Colon (tissue), 2 donors: ENCODE measurements around the gene ATF1.
A peak's percentile ranks its signal among the peaks of the same experiment; 100 is the strongest.
"Not testable (repeated sequence)": the region's sequence is repeated elsewhere in the genome, so short reads cannot be mapped to it uniquely, and the experiment has no call there.

Source experiments
- FAIRE-seq: peaks from 2 replicates; lab custom pipeline; 2012; peaks lifted over from hg19 to GRCh38; lab: Jason Lieb, UNC
- donor health status: control.
- donor health status: control.

The ATF1 gene

DNA sequence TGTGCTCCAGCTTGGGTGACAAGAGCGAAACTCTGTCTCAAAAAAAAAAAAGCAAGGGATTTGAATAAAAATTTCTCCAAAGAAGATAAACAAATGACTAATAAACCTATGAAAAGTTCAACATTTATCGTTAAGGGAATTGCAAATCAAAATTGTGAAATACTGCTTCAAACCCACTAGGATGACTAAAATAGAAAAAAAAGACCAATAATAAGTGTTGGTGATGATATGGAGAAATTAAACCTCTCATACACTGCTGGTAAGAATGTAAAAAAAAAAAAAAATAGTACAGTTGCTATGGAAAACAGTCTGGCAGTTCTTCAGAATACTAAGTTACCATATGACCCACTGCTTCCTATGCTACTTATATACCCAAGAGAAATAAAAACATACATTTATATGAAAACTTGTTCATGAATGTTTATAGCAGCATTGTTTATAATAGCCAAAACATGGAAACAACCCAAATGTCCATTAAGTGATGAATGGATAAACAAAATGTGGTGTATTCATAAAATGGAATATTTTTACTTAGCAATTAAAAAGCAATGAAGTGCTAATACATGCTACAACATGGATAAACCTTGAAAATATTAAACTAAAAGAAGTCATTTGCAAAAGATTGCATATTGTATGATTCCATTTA, 39.5 kb downstream of the ATF1 start:
- FAIRE-seq, result no peak

DNA sequence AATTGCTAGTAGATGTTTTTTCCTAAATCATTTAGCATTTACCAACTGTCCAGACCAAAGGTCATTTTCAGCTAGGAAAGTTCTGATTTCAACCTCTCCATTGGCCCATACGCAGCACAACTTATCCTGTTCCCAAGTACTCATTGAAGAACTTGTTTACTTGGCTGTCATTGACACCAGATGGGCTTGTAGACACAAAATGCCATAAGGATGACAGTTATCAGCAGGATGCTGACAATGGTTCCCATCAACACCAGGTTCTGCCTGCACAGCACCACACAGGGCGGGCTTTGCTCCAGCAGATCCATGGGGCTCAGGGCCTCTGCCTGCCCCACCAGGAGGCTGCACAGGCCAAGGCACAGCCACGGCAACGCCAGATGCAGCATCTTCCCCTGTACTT, 42.3 kb downstream of the ATF1 start:
- no peak for FAIRE-seq

DNA sequence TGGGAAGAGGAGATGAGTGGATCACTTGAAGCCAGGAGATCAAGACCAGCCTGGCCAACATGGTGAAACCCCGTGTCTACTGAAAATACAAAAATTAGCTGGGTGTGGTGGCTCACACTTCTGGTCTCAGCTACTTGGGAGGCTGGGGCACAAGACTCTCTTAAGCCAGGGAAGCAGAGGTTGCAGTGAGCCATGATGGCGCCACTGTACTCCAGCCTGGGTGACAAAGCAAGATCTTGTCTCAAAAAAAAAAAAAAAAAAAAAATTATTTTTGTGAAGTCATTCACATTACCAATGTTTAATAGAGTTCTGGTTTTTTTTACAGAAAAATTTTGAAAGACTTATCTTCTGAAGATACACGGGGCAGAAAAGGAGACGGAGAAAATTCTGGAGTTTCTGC, 45.2 kb downstream of the ATF1 start:
- not testable (repeated sequence) for FAIRE-seq

DNA sequence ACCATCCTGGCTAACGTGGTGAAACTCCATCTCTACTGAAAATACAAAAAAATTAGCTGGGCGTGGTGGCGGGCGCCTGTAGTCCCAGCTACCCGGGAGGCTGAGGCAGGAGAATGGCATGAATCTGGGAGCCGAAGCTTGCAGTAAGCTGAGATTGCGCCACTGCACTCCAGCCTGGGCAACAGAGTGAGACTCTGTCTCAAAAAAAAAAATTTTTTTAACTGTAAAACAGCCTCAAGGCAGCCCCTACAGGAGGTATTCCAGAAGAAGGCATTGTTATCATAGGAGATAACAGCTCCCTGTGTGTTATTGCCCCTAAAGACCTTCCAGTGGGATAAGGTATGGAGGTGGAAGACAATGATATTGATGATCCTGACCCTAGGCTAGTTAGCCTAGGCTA, 51.0 kb downstream of the ATF1 start:
- not testable (repeated sequence) for FAIRE-seq

- no peak for FAIRE-seq
These were observed 56.3 kb downstream of the ATF1 start for GRCh38 chr12:50820177-50820576.

GRCh38 chr12:50822082-50822481, 58.2 kb downstream of the ATF1 start:
- no peak for FAIRE-seq

GRCh38 chr12:50823724-50824123, 59.8 kb downstream of the ATF1 start:
- not testable (repeated sequence) for FAIRE-seq

DNA sequence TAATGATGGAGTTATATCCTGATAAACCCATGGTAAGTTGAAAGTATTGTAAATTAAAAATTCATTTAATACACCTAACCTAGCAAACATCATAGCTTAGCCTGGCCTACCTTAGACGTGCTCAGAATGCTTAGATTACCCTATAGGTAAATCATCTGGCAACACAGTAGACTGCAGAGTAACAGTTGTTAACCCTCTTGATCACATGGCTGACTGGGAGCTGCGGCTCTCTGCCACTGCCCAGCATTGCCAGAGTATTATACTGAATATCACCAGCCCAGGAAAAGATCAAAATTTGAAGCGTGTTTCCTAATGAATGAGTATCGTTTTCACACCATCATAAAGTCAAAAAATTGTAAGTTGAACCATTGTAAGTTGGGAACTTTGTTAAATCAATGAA, 61.0 kb downstream of the ATF1 start:
- no peak for FAIRE-seq

GRCh38 chr12:50825372-50825838, 61.5 kb downstream of the ATF1 start:
- FAIRE-seq, result peak; percentile 86

GRCh38 chr12:50828121-50828520, 64.2 kb downstream of the ATF1 start:
- FAIRE-seq, result no peak

- FAIRE-seq, result no peak
These were observed 65.0 kb downstream of the ATF1 start for GRCh38 chr12:50828886-50829285.

GRCh38 chr12:50833801-50834200, 69.9 kb downstream of the ATF1 start:
- FAIRE-seq, result not testable (repeated sequence)

DNA sequence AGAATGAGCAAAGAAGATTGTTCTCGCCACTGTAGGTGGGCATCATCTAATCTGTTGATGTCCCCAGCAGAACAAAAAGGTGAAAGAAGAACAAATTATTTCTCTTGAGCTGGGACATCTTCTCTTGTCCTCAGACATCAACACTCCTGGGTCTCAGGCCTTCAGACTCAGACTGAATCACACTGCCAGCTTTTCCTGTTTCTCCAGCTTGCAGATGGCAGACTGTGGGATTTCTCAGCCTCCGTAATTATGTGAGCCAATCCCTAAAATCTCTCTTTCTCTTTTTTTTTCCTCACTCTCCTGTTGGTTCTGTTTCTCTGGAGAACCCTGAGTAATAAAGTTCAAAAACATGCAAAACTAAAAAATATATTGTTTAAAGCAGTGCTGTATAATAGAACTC, 75.1 kb downstream of the ATF1 start:
- FAIRE-seq, result no peak

DNA sequence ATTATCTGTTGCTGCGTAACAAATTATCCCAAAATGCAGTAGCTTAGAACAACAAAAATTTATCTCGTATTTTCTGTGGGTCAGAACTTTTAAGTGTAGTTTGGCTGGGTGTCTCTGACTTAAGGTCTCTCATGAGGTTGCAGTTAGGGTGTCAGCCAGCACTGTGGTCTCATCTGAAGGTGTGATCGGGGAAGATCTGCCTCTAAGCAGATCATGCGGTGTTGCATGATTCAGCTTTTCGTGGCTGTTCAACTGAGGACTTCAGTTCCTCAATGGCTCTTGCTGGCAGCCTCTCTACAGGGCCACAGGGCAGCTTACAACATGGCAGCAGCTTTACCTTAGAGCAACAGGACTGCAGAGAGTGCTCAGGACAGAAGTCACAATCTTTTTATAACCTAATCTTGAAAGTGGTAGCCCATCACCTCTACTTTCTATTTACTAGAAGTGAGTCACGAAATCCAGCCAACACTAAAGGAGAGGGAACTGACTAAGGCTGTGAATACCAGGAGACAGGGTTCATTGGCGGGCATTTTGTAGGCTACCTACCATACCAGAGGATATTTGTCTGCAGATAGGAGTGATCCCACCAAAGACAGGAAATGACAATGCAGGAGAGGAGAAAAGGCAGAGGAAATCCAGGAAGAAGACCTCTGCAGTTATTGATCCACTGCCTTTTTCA, 77.0 kb downstream of the ATF1 start:
- no peak for FAIRE-seq

DNA sequence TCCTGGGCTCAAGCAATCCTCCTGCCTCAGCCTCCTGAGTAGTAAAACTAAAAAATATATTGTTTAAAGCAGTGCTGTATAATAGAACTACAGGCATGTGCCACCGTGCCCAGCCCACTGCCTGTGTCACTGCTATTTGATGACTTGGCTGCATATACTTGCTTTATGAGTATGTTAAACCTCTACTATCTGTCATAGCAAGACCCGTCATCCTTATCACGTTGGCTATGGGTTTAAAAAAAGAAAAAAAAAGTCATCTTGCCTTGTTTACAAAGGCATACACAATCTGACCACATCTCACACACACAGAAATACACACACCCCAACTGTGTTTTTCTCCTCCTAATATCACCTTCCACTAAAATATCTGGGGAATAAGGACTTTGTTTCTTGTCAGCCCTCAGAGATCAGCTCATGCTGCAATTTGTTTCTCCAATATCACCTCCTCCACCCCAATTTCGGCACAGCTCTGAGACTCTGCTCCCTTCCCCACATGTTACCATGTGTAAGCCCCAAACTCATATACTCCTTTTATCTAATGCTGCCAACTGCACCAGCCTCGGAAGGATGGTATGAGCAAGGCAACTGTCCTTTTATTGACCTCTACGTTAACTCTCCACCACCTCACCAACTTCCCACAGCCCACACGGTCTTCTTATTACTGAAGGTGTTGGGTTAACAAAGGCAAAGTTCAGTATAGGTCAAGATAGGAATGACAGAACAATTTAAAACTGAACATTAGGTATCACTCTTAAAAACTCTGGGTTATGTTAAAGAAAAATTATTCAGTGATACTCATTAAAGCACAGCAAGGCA, 78.0 kb downstream of the ATF1 start:
- no peak for FAIRE-seq

DNA sequence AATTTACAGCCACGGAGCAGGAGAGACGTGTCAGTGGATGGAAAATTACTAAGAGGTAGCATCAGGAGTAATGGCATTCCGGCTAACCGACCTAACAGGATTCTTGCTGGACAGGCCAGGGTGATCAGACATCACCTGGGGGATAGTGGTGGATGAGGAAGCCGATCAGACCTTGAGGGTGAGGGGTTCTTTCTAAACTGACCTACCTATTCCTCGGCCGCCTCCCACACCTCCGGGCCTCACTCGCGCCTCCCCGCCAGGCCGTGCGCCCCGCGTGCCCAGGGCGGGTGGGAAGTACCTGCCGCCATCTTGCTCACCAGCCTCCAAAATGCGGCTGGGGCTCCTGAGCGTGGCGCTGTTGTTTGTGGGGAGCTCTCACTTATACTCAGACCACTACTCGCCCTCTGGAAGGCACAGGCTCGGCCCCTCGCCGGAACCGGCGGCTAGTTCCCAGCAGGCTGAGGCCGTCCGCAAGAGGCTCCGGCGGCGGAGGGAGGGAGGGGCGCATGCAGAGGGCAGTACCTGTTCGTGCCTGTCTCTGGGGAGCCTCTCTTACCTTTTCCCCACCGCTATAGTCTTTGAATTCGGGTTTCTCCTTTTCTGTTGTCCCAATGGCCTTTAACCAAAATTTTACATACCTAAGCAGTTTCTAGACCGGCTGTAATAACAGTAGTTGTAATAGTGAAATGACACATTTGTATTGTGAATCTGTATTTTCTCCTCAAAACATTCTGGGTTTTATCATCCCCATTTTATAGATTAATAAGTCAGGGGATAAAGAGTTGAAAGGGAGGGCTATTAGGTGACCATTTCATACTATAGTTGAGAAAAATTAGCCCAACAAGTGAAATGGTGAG, 79.0 kb downstream of the ATF1 start, which contains the start of gene TMPRSS12:
Gene TMPRSS12 (plus strand): TSS at position 290 of the 857 bp plus-strand sequence. CDS start 39 bp downstream, at position 329.
- FAIRE-seq, result no peak

GRCh38 chr12:50845021-50845647, 81.2 kb downstream of the ATF1 start:
- FAIRE-seq, result no peak

DNA sequence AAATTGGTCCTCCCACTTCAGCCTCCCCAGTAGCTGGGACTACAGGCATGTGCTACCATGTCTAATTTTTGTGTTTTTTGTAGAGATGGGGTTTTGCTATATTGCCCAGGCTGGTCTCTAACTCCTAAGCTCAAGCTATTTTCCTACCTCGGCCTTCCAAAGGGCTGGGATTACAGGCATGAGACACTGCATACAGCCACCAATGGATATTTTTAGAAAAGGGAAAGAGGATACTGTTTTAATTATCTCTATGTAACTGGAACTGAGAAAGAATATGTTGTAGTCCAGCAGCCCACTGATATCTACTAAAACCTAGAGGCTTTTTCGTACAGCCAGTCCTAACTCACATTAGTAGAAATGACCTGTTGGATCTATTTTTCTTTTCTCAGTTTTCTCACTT, 85.1 kb downstream of the ATF1 start:
- FAIRE-seq, result no peak

DNA sequence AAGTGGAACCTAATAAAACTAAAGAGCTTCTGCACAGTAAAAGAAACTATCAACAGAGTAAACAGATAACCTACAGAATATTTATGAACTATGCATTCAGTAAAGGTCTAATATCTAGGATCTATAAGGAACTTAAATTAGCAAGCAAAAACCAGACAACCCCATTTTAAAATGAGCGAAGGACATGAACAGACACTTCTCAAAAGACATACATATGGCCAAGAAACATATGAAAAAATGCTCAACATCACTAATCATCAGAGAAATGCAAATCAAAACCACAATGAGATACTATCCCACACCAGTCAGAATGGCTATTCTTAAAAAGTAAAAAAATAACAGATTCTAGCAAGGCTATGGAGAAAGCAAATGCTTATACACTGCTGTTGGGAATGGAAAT, 91.3 kb downstream of the ATF1 start:
- FAIRE-seq, result not testable (repeated sequence)

GRCh38 chr12:50855679-50856078, 91.8 kb downstream of the ATF1 start:
- FAIRE-seq, result not testable (repeated sequence)

- FAIRE-seq, result no peak
These were observed 95.9 kb downstream of the ATF1 start for GRCh38 chr12:50859621-50860310.
